Measurements from ENCODE around the gene PCGF5.

Gene PCGF5

DNA sequence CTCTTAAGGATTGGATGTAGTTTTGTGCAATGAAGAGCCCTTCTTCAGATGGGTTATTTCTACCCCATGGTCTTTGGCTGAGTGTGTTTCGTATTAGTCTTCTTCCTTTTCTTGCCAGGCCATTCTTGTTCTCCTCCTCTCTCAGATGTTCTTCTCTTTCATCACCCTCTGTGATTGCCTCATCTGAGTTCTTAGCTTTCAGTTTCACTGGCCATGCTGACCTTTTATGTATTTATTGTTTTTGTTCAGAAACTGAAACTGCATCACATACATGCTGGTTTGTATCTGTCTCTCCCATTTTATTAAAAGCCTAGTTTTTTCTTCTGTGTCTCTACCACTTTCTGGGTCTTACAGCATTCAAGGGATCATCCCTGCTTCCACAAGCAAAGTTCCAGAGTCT, 21.7 kb upstream of the PCGF5 start:
- H2AFZ ChIP-seq, result no peak overlapping the region
- peaks cover 4% of the 10 kb centered on the region for H3K4me1 ChIP-seq
- H3K9ac ChIP-seq, result no peak overlapping the region
- H3K4me3 ChIP-seq (ENCODE audit: low read depth, low read length), result no peak overlapping the region
- H3K27ac ChIP-seq, result no peak overlapping the region
- H3K36me3 ChIP-seq (ENCODE audit: control insufficient read depth, insufficient read depth, low read length), result no peaks in the 10 kb centered on the region
- H3K4me2 ChIP-seq (ENCODE audit: low read length), result no peak overlapping the region
- H3K27me3 ChIP-seq (ENCODE audit: control insufficient read depth, insufficient read depth, low read length), result no peaks in the 10 kb centered on the region
- peaks cover 38% of the 10 kb centered on the region for H3K79me2 ChIP-seq
- TF ChIP-seq, protein P1, sequence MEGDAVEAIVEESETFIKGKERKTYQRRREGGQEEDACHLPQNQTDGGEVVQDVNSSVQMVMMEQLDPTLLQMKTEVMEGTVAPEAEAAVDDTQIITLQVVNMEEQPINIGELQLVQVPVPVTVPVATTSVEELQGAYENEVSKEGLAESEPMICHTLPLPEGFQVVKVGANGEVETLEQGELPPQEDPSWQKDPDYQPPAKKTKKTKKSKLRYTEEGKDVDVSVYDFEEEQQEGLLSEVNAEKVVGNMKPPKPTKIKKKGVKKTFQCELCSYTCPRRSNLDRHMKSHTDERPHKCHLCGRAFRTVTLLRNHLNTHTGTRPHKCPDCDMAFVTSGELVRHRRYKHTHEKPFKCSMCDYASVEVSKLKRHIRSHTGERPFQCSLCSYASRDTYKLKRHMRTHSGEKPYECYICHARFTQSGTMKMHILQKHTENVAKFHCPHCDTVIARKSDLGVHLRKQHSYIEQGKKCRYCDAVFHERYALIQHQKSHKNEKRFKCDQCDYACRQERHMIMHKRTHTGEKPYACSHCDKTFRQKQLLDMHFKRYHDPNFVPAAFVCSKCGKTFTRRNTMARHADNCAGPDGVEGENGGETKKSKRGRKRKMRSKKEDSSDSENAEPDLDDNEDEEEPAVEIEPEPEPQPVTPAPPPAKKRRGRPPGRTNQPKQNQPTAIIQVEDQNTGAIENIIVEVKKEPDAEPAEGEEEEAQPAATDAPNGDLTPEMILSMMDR (IDR thresholded peaks at IDR 0.05), result no peak
- no peaks in the 10 kb centered on the region for H3K9me3 ChIP-seq (ENCODE audit: control insufficient read depth, low read length)

DNA sequence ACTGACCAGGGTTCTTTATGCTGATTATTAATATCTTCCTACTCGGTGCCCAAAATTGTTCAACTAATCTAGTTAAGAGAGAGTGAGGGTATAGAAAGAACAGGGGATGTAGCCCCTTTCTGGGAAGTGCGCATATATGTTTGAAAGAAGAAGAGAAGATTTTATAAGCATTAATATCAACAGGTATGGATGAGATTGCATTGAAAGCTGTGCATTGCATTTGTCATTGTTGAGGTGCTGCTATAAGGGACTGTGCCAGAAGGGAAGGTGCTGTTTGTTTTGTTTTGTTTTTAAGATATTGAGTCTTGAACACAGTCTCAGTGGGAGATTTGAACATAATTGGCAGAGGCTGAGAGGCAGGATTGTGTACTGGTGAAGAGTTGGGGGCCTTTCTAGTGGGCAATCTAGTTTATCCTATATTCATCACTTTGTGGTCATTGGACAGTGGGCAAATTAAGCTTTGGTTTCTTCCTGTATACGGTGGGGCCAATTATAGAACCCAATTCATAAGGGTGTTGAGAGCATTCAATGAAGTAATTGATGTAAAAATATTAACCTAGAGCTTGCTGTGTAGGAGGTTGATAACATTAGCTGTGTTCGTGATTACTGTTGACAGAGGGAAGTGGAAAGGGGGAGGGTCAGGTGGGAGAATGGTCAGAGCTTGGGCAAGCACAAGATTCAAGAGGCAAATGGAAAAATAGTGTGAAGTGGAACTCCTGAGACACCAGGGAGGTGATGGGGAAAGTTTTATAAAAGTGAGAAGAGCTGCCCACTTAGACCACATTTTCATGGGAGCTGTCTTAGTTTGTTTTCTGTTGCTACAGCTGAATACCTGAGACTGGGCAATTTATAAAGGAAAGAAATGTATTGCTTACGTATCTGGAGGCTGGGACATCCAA, 19.9 kb upstream of the PCGF5 start:
- TF ChIP-seq, protein P1 (IDR thresholded peaks at IDR 0.05), result no peak
- H2AFZ ChIP-seq, result no peak overlapping the region
- H3K27me3 ChIP-seq (ENCODE audit: control insufficient read depth, insufficient read depth, low read length), result no peaks in the 10 kb centered on the region
- H3K4me2 ChIP-seq (ENCODE audit: low read length), result no peak overlapping the region
- no peak overlapping the region for H3K4me3 ChIP-seq (ENCODE audit: low read depth, low read length)
- H3K27ac ChIP-seq, result no peak overlapping the region
- H3K79me2 ChIP-seq, result peaks cover 28% of the 10 kb centered on the region
- H3K9me3 ChIP-seq (ENCODE audit: control insufficient read depth, low read length), result no peaks in the 10 kb centered on the region
- no peak overlapping the region for H3K9ac ChIP-seq
- H3K4me1 ChIP-seq, result peaks cover 4% of the 10 kb centered on the region
- no peaks in the 10 kb centered on the region for H3K36me3 ChIP-seq (ENCODE audit: control insufficient read depth, insufficient read depth, low read length)

DNA sequence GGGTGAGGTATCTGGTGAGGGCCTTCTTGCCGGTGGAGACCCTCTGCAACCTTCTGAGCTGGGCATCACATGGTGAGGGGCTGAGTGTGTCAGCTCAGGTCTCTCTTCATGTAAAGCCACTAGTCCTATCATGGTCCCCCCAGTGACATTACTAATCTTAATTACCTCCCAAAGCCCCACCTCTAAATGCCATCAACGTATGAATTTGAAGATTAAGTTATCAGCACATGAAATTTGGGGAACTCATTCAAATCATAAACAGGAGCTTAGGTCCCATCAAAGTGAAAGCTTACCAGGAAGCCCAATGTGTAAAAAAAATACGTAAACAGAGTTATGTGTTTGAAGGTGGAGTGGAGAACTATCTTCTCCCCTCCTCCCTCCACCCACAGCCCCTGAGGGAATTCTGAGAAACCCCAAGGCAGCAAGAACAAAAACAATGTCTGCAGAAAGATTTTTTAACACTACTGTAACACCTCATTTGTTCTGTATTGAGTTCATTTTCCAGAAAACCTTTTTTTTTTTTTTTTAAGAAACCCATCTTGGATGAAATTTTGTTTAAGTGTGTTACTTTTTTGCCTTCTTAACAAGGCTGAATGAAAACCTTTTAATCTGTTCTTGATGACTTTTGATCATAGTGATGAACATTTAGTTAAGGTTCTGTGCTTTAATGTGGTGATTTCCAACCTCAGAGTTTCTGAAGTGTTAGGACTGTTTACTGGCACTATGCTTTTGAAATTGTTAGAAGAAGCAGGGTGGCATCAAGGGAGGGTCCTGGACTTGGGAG, 19.1 kb upstream of the PCGF5 start:
- Histone ChIP-seq H3K36me3 (ENCODE audit: control insufficient read depth, insufficient read depth, low read length) (no peaks in the 10 kb centered on the region), H3K79me2 (peaks cover 25% of the 10 kb centered on the region), H3K4me1 (peaks cover 4% of the 10 kb centered on the region), H3K9ac (no peak overlapping the region), H3K27me3 (ENCODE audit: control insufficient read depth, insufficient read depth, low read length) (no peaks in the 10 kb centered on the region), H2AFZ (no peak overlapping the region), H3K4me2 (ENCODE audit: low read length) (no peak overlapping the region), H3K9me3 (ENCODE audit: control insufficient read depth, low read length) (no peaks in the 10 kb centered on the region), H3K27ac (no peak overlapping the region), H3K4me3 (ENCODE audit: low read depth, low read length) (no peak overlapping the region)
- TF ChIP-seq, protein P1 (IDR thresholded peaks at IDR 0.05), result no peak

DNA sequence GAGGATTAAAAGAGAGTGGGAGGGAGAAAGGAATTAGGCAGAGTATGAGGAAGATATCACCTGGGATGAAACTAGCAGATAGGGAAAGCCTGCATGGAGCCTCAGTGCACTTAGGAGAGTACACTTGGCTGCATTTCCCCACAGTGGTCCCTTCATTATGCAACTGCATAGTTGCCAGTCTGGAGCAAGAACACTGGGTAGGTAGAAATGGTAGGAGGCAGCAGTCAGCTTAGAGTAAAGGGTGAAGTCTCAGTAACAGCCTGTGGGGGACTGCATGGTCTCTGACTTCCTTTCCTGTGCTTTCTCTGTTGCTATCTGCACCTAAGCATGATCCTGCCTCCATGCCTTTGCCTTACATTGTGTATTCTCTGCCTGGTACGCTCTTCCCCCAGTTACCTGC, 14.0 kb upstream of the PCGF5 start:
- no peak overlapping the region for H2AFZ ChIP-seq

More for the DNA sequence above, 14.0 kb upstream of the PCGF5 start:
- TF ChIP-seq, protein P1 (IDR thresholded peaks at IDR 0.05), result no peak
- Histone ChIP-seq H3K27me3 (ENCODE audit: control insufficient read depth, insufficient read depth, low read length) (no peaks in the 10 kb centered on the region), H3K79me2 (peaks cover 12% of the 10 kb centered on the region), H3K4me3 (ENCODE audit: low read depth, low read length) (no peak overlapping the region), H3K4me1 (peaks cover 2% of the 10 kb centered on the region), H3K36me3 (ENCODE audit: control insufficient read depth, insufficient read depth, low read length) (no peaks in the 10 kb centered on the region), H3K9me3 (ENCODE audit: control insufficient read depth, low read length) (no peaks in the 10 kb centered on the region), H3K9ac (no peak overlapping the region), H3K4me2 (ENCODE audit: low read length) (no peak overlapping the region), H3K27ac (no peak overlapping the region)
